Tracheal epithelial cell (primary cell): ENCODE results near the gene IGF2R. TPM values are rescaled to one million over a fixed set of nuclear protein-coding genes. Genes with fewer than 3 reads are reported as not detected.

Source experiments
- total RNA-seq: library from RNA; depleted of rRNA; stranded (reverse); fragments of >200 nt; gene quantifications from 2 replicates; pipeline ENCODE4 v1.2.1, GENCODE V29; 2014

Gene IGF2R
- 107 and 118 TPM in 2 replicates for total RNA-seq

GRCh38 chr6:159968295-159969203 lies at the start of gene IGF2R:
Gene IGF2R, plus strand, starts transcription at chr6:159969082. Its CDS starts 165 bp downstream, at chr6:159969247.

GRCh38 chr6:160121558-160121957 lies 152.7 kb downstream of the IGF2R start, which contains the start of gene SLC22A1:
Gene SLC22A1, plus strand, starts transcription at chr6:160121815. Its CDS starts 121 bp downstream, at chr6:160121936.

Other genes starting within 250 kb of the IGF2R start
- gene WTAP, start 241.6 kb upstream of the IGF2R start, total RNA-seq, result 87.0 and 94.0 TPM in 2 replicates
- gene ACAT2, start 207.0 kb upstream of the IGF2R start, total RNA-seq, result 29.2 and 87.5 TPM in 2 replicates
- gene TCP1, start 179.5 kb upstream of the IGF2R start, total RNA-seq, result 222 and 276 TPM in 2 replicates
- 80.1 and 80.2 TPM in 2 replicates for gene MRPL18, start 178.6 kb upstream of the IGF2R start, total RNA-seq
- gene PNLDC1, start 168.8 kb upstream of the IGF2R start, total RNA-seq, result under 0.01 and 0.21 TPM in 2 replicates
- gene MAS1, start 78.1 kb upstream of the IGF2R start, total RNA-seq, result under 0.01 TPM in 1 of 2 replicates, not detected in the other
- gene SLC22A1, start 152.7 kb downstream of the IGF2R start, total RNA-seq, result under 0.01 TPM in 1 of 2 replicates, not detected in the other